Breast epithelium (tissue), 4 donors: Measurements from ENCODE around the gene BACE2. TPM values are rescaled to one million over a fixed set of nuclear protein-coding genes. Genes with fewer than 3 reads are reported as not detected.
"Not testable (repeated sequence)": the region's sequence is repeated elsewhere in the genome, so short reads cannot be mapped to it uniquely, and the experiment has no call there.

Experiments used
- DNase-seq, 2 donors: peaks; one replicate each; pipeline ENCODE4 v3.0.0-alpha.2; 2019; ENCODE audit warnings: low spot score in 2 of 2
- H3K27ac ChIP-seq, 2 donors: fragments of 200-600 bp; sonication (generic) in 1 of 2; one replicate each; pipeline ENCODE4 v1.5.1; 2016 to 2019; ENCODE audit warnings: mild to moderate bottlenecking in 1 of 2
- H3K27me3 ChIP-seq, 2 donors: fragments of 200-600 bp; sonication (generic) in 1 of 2; one replicate each; pipeline versions ENCODE4 v1.5.1 to v1.6.0; 2017 to 2019; ENCODE audit warnings: control low read depth in 1 of 2, mild to moderate bottlenecking in 1 of 2
- H3K36me3 ChIP-seq: fragments of 200-600 bp; one replicate; pipeline ENCODE4 v1.5.1; 2019
- H3K4me1 ChIP-seq, 2 donors: fragments of 200-600 bp; sonication (generic); one replicate each; pipeline ENCODE4 v1.5.1; 2016 to 2019; ENCODE audit warnings: control low read depth in 1 of 2
- H3K4me3 ChIP-seq, 3 donors: fragments of 200-600 bp; sonication (generic); 1 replicate in 2 of 3; 2 replicates in 1 of 3; pipeline ENCODE4 v1.5.1; 2016 to 2019; ENCODE audit warnings: mild to moderate bottlenecking in 3 of 3, moderate library complexity in 2 of 3
- H3K9me3 ChIP-seq, 2 donors: fragments of 200-600 bp; sonication (generic) in 1 of 2; one replicate each; pipeline ENCODE4 v1.5.1; 2016 to 2019; ENCODE audit warnings: control low read depth in 1 of 2
- CTCF ChIP-seq, 3 donors: fragments of 450-650 bp; IDR thresholded peaks; one replicate each; pipeline ENCODE4 v1.5.1; 2016 to 2017; ENCODE audit warnings: antibody characterized with exemption in 3 of 3, mild to moderate bottlenecking in 3 of 3, moderate library complexity in 3 of 3
- POLR2A ChIP-seq: fragments of 450-650 bp; IDR thresholded peaks from one replicate; pipeline ENCODE4 v1.6.1; 2016; ENCODE audit warnings: antibody characterized with exemption, mild to moderate bottlenecking, moderate library complexity
- POLR2AphosphoS5 ChIP-seq, 3 donors: sonication (generic); formaldehyde crosslinking; IDR thresholded peaks; one replicate each; pipeline ENCODE4 v1.6.1; 2017; ENCODE audit warnings: antibody characterized with exemption in 3 of 3
- intact Hi-C: fragments of 100-400 bp; cut with DNase I; formaldehyde crosslinking; loops from one replicate; pipeline ENCODE4 v1.15.1; 2023; ENCODE audit warnings: low total_unique reads
- total RNA-seq, 3 donors: library from RNA; depleted of rRNA; stranded (reverse); fragments of >200 nt; gene quantifications; one replicate each; pipeline ENCODE4 v1.1.0, GENCODE V29; 2016

The BACE2 gene
- total RNA-seq, 3 donors from 2014 or later = 26.9 to 94.4 (median 67.5) TPM

- H3K27ac ChIP-seq = no peak overlapping the region
- no peaks in the 10 kb centered on the region for H3K27me3 ChIP-seq
- no peak for TF ChIP-seq POLR2A
- no peak for TF ChIP-seq CTCF (IDR thresholded peaks at IDR 0.05)
- TF ChIP-seq POLR2AphosphoS5 (IDR thresholded peaks at IDR 0.05) = no peak
- H3K4me3 ChIP-seq = no peak overlapping the region
- H3K4me1 ChIP-seq = no peaks in the 10 kb centered on the region
- no peaks in the 10 kb centered on the region for H3K9me3 ChIP-seq
- no peak for DNase-seq
- intact Hi-C loops = no loop called here
- H3K36me3 ChIP-seq = no peaks in the 10 kb centered on the region
Observed at GRCh38 chr21:41188486-41189149, 20.7 kb downstream of the BACE2 start.

GRCh38 chr21:41189150-41189745 lies 21.3 kb downstream of the BACE2 start:
- Histone ChIP-seq H3K36me3 (no peaks in the 10 kb centered on the region), H3K27me3 (no peaks in the 10 kb centered on the region), H3K4me1 (no peaks in the 10 kb centered on the region), H3K9me3 (no peaks in the 10 kb centered on the region), H3K4me3 (no peak overlapping the region), H3K27ac (no peak overlapping the region)
- TF ChIP-seq POLR2AphosphoS5 (IDR thresholded peaks at IDR 0.05) (no peak), POLR2A (no peak), CTCF (IDR thresholded peaks at IDR 0.05) (no peak)
- intact Hi-C loops = no loop called here
- no peak for DNase-seq

- intact Hi-C loops = not testable (repeated sequence)
Observed at GRCh38 chr21:41192552-41192951, 24.6 kb downstream of the BACE2 start.

DNA sequence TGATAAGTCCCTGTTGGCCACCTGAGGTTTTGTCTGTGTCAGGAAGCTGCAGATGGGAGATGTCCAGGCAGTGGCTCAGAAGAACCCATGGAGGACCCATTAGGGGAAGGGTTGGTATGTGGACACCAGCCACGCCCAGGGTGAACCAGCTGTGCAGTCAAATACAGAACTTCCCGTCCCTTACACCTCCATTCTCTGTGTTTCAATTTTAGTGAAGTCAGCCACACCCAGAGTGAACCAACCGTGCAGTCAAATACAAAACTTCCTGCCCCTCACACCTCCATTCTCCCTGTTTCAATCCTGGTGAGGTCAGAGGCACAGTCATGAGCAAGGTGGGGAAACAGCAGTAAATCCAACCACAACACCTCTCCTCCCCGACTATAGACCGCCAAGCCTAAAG lies 27.4 kb downstream of the BACE2 start:
- no peaks in the 10 kb centered on the region for H3K9me3 ChIP-seq
- no peaks in the 10 kb centered on the region for H3K36me3 ChIP-seq
- H3K4me1 ChIP-seq = no peaks in the 10 kb centered on the region
- H3K27ac ChIP-seq = no peak overlapping the region
- no peak overlapping the region for H3K4me3 ChIP-seq
- DNase-seq = no peak
- no peaks in the 10 kb centered on the region for H3K27me3 ChIP-seq
- TF ChIP-seq POLR2AphosphoS5 (IDR thresholded peaks at IDR 0.05) (no peak), CTCF (IDR thresholded peaks at IDR 0.05) (no peak), POLR2A (no peak)
- intact Hi-C loops = no loop called here

More at GRCh38 chr21:41192552-41192951, 24.6 kb downstream of the BACE2 start:
- not testable (repeated sequence) for H3K36me3 ChIP-seq, DNase-seq, H3K9me3 ChIP-seq, H3K4me3 ChIP-seq, H3K27me3 ChIP-seq, H3K27ac ChIP-seq, H3K4me1 ChIP-seq

DNA sequence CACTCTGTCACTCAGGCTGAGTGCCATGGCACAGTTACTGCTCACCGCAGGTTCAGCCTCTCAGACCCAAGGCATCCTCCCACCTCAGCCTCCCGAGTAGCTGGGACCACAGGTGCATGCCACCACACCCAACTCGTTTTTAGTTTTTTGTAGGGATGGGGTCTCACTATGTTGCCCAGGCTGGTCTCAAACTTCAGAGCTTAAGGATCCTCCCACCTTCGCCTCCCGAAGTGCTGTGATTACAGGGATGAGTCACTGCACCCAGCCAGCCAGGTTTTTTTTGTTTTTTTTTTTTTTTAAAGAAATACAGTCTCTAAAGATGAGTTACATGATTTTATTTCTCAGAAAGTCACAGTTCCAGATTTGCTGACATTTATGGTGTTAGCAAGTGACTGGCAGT lies 29.0 kb downstream of the BACE2 start:
- no peak overlapping the region for H3K27ac ChIP-seq
- no peaks in the 10 kb centered on the region for H3K27me3 ChIP-seq
- H3K9me3 ChIP-seq = no peaks in the 10 kb centered on the region
- no peaks in the 10 kb centered on the region for H3K36me3 ChIP-seq
- no peak for DNase-seq
- intact Hi-C loops = no loop called here
- no peak for TF ChIP-seq CTCF (IDR thresholded peaks at IDR 0.05)
- no peak for TF ChIP-seq POLR2AphosphoS5 (IDR thresholded peaks at IDR 0.05)
- no peak for TF ChIP-seq POLR2A
- H3K4me3 ChIP-seq = no peak overlapping the region
- no peaks in the 10 kb centered on the region for H3K4me1 ChIP-seq
